Adrenal gland (tissue), 12 donors: ENCODE measurements around the gene ERLEC1. TPM values are rescaled to one million over a fixed set of nuclear protein-coding genes. Genes with fewer than 3 reads are reported as not detected.
A peak's percentile ranks its signal among the peaks of the same experiment; 100 is the strongest.

Source experiments
- DNase-seq, 7 donors: peaks; one replicate each; pipeline ENCODE4 v3.0.0-alpha.2; 2019 to 2020
- H3K27ac ChIP-seq, 5 donors: fragments of 200-600 bp; sonication (generic) in 4 of 5; 1 replicate in 3 of 5; 2 replicates in 2 of 5; pipeline versions ENCODE4 v1.5.1 to v1.8.0; 2016 to 2020; ENCODE audit warnings: mild to moderate bottlenecking in 1 of 5
- H3K27me3 ChIP-seq: fragments of 200-600 bp; 2 replicates; pipeline ENCODE4 v1.8.0; 2021
- H3K36me3 ChIP-seq, 2 donors: fragments of 200-600 bp; replicated peaks in 1 of 2; 1 replicate in 1 of 2; 2 replicates in 1 of 2; pipeline versions ENCODE4 v1.5.1 to v1.8.0; 2018 to 2022
- H3K4me1 ChIP-seq, 2 donors: fragments of 200-600 bp; replicated peaks in 1 of 2; 1 replicate in 1 of 2; 2 replicates in 1 of 2; pipeline versions ENCODE4 v1.5.1 to v1.8.0; 2018 to 2021
- H3K4me3 ChIP-seq, 4 donors: fragments of 200-600 bp; sonication (generic) in 3 of 4; one replicate each; pipeline ENCODE4 v1.5.1; 2016 to 2018
- H3K9me3 ChIP-seq, 3 donors: fragments of 200-600 bp; sonication (generic) in 1 of 3; replicated peaks in 1 of 3; 1 replicate in 2 of 3; 2 replicates in 1 of 3; pipeline versions ENCODE4 v1.5.1 to v1.8.0; 2016 to 2021
- POLR2A ChIP-seq, 2 donors: fragments of 450-650 bp; IDR thresholded peaks; one replicate each; pipeline ENCODE4 v1.6.1; 2017; ENCODE audit warnings: antibody characterized with exemption in 2 of 2, mild to moderate bottlenecking in 2 of 2, moderate library complexity in 1 of 2
- WGBS, 4 donors: extraction: QIAGEN DNeasy Blood & Tissue Kit in 2 of 4; methylation state at CpG; one replicate each; pipeline versions ENCODE4 v1.1.5 to v1.1.7; 2013 to 2017; 5-methylcytosine and 5-hydroxymethylcytosine counted together
- intact Hi-C, 2 donors: fragments of 100-400 bp; cut with DNase I; formaldehyde crosslinking; loops; one replicate each; pipeline versions ENCODE4 v1.14.1 to v1.15.0; 2022 to 2023
- polyA plus RNA-seq, 3 donors: library from polyadenylated mRNA; stranded (reverse); fragments of 200-250 nt in 2 of 3; fragments of 350-450 nt in 1 of 3; fragmentation: Illumina TruSeq in 1 of 3; extraction: RNeasy Lipid Tissue Mini Kit (QIAGEN cat#74804) in 1 of 3; gene quantifications; one replicate each; pipeline ENCODE4 v1.2.3, GENCODE V29; 2013 to 2014
- total RNA-seq, 9 donors: library from RNA; depleted of rRNA in 4 of 9; stranded (reverse); fragments of >200 nt in 4 of 9; fragments of 120-200 nt in 1 of 9; fragmentation: NEBNext Ultra II Directional in 1 of 9; extraction: Animal tissue kit (Norgen Biotek cat#: 25700) in 1 of 9; gene quantifications; one replicate each; pipeline versions ENCODE4 v1.1.0 to v1.2.4, GENCODE V29; 2013 to 2023
- TF ChIP-seq, protein P1 (sequence below), 6 experiments: fragments of 450-650 bp in 4 of 6; fragments of 200-600 bp in 2 of 6; sonication (generic) in 1 of 6; IDR thresholded peaks; 1 replicate in 5 of 6; 2 replicates in 1 of 6; pipeline versions ENCODE4 v1.5.1 to v1.8.0; 2016 to 2021; ENCODE audit warnings: antibody characterized with exemption in 6 of 6, mild to moderate bottlenecking in 2 of 6, moderate library complexity in 1 of 6
- donor health status: healthy with polysubstance abuse.
- donor health status: Bipolar disorder and iron deficiency.
- donor health status: DM: yes; HTN: yes; CAD: no.
- donor health status: DM: no; HTN: no; CAD: no.
- donor health status: DM: no; HTN: no; CAD: no.
- donor health status: DM: yes; HTN: yes; CAD: no.

Gene ERLEC1
- total and polyA plus RNA-seq, 12 donors: 18.4 to 149 (median 56.4) TPM

DNA sequence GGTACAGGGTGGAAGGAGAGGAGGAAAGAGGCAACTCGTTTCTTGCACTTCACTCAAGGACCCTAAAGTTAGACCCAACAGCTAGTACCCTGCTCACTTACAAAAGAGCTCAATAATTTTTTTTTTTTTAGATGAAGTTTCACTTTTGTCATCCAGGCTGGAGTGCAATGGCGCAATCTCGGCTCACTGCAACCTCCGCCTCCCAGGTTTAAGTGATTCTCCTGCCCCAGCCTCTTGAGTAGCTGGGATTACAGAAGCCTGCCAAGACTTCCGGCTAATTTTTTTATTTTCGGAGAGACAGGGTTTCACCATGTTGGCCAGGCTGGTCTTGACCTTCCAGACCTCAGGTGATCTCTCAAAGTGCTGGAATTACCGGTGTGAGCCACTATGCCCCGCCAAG is 4.2 kb upstream of the ERLEC1 start:
- no peak overlapping the region for H3K27ac ChIP-seq
- H3K4me1 ChIP-seq: peaks cover 14 to 25% of the 10 kb centered on the region in 2 donors
- 79 to 83% (median 81%) methylated on average over 8 of the region's 8 CpGs for WGBS, 4 donors
- H3K36me3 ChIP-seq: no peaks in the 10 kb centered on the region
- TF ChIP-seq, protein P1, sequence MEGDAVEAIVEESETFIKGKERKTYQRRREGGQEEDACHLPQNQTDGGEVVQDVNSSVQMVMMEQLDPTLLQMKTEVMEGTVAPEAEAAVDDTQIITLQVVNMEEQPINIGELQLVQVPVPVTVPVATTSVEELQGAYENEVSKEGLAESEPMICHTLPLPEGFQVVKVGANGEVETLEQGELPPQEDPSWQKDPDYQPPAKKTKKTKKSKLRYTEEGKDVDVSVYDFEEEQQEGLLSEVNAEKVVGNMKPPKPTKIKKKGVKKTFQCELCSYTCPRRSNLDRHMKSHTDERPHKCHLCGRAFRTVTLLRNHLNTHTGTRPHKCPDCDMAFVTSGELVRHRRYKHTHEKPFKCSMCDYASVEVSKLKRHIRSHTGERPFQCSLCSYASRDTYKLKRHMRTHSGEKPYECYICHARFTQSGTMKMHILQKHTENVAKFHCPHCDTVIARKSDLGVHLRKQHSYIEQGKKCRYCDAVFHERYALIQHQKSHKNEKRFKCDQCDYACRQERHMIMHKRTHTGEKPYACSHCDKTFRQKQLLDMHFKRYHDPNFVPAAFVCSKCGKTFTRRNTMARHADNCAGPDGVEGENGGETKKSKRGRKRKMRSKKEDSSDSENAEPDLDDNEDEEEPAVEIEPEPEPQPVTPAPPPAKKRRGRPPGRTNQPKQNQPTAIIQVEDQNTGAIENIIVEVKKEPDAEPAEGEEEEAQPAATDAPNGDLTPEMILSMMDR (IDR thresholded peaks at IDR 0.05): no peak
- TF ChIP-seq POLR2A (IDR thresholded peaks at IDR 0.05): no peak
- no peak overlapping the region for H3K4me3 ChIP-seq
- no peaks in the 10 kb centered on the region for H3K27me3 ChIP-seq
- no peaks in the 10 kb centered on the region for H3K9me3 ChIP-seq
- intact Hi-C loops: no loop called here
- no peak for DNase-seq

- no peaks in the 10 kb centered on the region for H3K27me3 ChIP-seq
- intact Hi-C loops: no loop called here
- no peaks in the 10 kb centered on the region for H3K36me3 ChIP-seq
- H3K4me1 ChIP-seq: peaks cover 22 to 39% of the 10 kb centered on the region in 2 donors
- H3K9me3 ChIP-seq: no peaks in the 10 kb centered on the region
- TF ChIP-seq, protein P1 (IDR thresholded peaks at IDR 0.05): no peak
- TF ChIP-seq POLR2A (IDR thresholded peaks at IDR 0.05): no peak
- H3K4me3 ChIP-seq: no peak overlapping the region
- no peak for DNase-seq
- no peak overlapping the region for H3K27ac ChIP-seq
Observed at GRCh38 chr2:53784436-53784835, 2.4 kb upstream of the ERLEC1 start.

DNA sequence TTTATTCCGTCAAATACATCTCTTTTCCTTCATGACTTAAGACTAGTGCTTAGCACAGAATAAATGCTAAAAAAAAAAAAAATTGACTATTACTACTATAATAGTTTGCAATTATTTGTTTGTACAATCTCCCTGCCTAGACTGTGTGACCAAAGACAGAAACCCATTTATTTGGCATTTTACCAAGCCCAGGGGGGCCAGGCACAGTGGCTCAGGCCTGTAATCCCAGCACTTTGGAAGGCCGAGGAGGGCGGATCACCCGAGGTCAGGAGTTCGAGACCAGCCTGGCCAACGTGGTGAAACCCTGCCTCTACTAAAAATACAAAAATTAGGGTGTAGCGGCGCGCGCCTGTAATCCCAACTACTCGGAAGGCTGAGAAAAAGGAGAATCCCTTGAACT is 1.5 kb upstream of the ERLEC1 start:
- no peak for TF ChIP-seq POLR2A (IDR thresholded peaks at IDR 0.05)
- TF ChIP-seq, protein P1 (IDR thresholded peaks at IDR 0.05): no peak
- Histone ChIP-seq H3K4me3 (peak overlapping the region in 1 of 4 donors; percentile 80), H3K9me3 (no peaks in the 10 kb centered on the region), H3K27ac (no peak overlapping the region), H3K4me1 (peaks cover 22 to 39% of the 10 kb centered on the region in 2 donors), H3K36me3 (no peaks in the 10 kb centered on the region), H3K27me3 (no peaks in the 10 kb centered on the region)
- DNase-seq: no peak
- WGBS, 4 donors: 52 to 59% (median 54%) methylated on average over 11 of the region's 11 CpGs
- intact Hi-C loops: no loop called here

DNA sequence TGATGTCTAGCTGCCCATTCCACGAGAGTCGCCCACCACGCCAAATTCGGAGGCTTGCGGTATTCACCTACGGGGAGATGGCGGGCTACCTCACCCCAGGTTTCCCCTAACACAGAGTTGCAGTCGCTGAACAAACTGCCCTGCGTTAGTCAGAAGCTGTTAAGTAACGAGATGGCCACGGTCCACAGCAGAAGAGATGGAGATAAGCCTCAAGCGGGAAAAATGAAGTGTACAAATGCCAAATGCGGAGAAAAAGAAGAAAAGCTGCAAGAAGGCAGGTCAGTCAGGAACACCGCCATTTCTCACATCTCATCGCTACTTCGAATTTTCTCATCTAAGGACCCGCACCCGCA is 516 bp upstream of the ERLEC1 start:
- Histone ChIP-seq H3K36me3 (no peaks in the 10 kb centered on the region), H3K27me3 (no peaks in the 10 kb centered on the region), H3K4me3 (peak overlapping the region; percentile 74 to 99 (median 82)), H3K9me3 (no peaks in the 10 kb centered on the region), H3K27ac (peak overlapping the region; percentile 50 to 90 (median 84)), H3K4me1 (peaks cover 22 to 39% of the 10 kb centered on the region in 2 donors)
- TF ChIP-seq POLR2A (IDR thresholded peaks at IDR 0.05): no peak
- TF ChIP-seq, protein P1 (IDR thresholded peaks at IDR 0.05): no peak
- peak; percentile 39 to 75 (median 71) for DNase-seq
- 0 to 1% (median 0%) methylated on average over 18 of the region's 18 CpGs for WGBS, 4 donors
- intact Hi-C loops: no loop called here
